ENCODE measurements around the gene CDC45. TPM values are rescaled to one million over a fixed set of nuclear protein-coding genes. Genes with fewer than 3 reads are reported as not detected.

Gene CDC45
- total and polyA plus RNA-seq, 3 donors from 2014 or later, result 38.8 to 47.2 (median 43.7) TPM

DNA sequence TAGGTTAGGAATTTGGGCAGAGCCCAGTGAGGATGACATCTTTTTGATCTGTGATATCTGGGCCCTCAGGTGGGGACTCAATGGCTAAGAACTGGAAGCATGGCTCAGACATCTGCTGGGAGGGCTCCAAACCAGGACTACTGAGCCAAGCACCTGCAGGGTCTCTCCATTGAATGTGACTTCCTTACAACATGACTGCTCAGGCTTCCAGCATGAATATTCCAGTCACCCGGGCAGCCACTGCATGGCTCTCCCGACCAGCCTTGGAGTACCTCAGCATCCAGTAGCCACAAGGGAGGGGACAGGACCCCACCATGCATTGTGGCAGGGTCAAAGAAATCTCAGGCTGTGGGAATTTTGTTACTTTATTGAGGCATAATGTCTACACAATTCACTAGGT lies 8.6 kb downstream of the CDC45 start:
- TF ChIP-seq CTCF (IDR thresholded peaks at IDR 0.05) (no peak), POLR2A (IDR thresholded peaks at IDR 0.05) (no peak)
- no peak for DNase-seq
- no peaks in the 10 kb centered on the region for H3K9me3 ChIP-seq
- H3K36me3 ChIP-seq (ENCODE audit: low read depth, missing control alignments), result no peaks in the 10 kb centered on the region
- WGBS, 2 donors, result 91 to 100% methylated on average over 1 to 2 of the region's 2 CpGs
- no peaks in the 10 kb centered on the region for H3K4me1 ChIP-seq
- H3K27ac ChIP-seq, result no peak overlapping the region
- H3K27me3 ChIP-seq, result no peaks in the 10 kb centered on the region
- intact Hi-C loops (cut with DNase I; ENCODE audit: low total_unique reads), result no loop called here
- H3K4me3 ChIP-seq, result no peak overlapping the region

- Histone ChIP-seq H3K4me3 (no peak overlapping the region), H3K4me1 (no peaks in the 10 kb centered on the region), H3K36me3 (ENCODE audit: low read depth, missing control alignments) (no peaks in the 10 kb centered on the region), H3K27me3 (no peaks in the 10 kb centered on the region), H3K27ac (no peak overlapping the region), H3K9me3 (no peaks in the 10 kb centered on the region)
- 84 to 91% methylated on average over 7 of the region's 7 CpGs for WGBS, 2 donors
- intact Hi-C loops (cut with DNase I; ENCODE audit: low total_unique reads), result no loop called here
- no peak for TF ChIP-seq POLR2A (IDR thresholded peaks at IDR 0.05)
- no peak for TF ChIP-seq CTCF (IDR thresholded peaks at IDR 0.05)
- no peak for DNase-seq
Measured at GRCh38 chr22:19488884-19489843, 9.4 kb downstream of the CDC45 start.

- no peaks in the 10 kb centered on the region for H3K9me3 ChIP-seq
- WGBS, 2 donors, result 96 to 98% methylated on average over 5 of the region's 5 CpGs
- no peaks in the 10 kb centered on the region for H3K27me3 ChIP-seq
- no peak for DNase-seq
- H3K4me1 ChIP-seq, result no peaks in the 10 kb centered on the region
- H3K4me3 ChIP-seq, result no peak overlapping the region
- no peak overlapping the region for H3K27ac ChIP-seq
- no peak for TF ChIP-seq POLR2A (IDR thresholded peaks at IDR 0.05)
- TF ChIP-seq CTCF (IDR thresholded peaks at IDR 0.05), result no peak
- intact Hi-C loops (cut with DNase I; ENCODE audit: low total_unique reads), result no loop called here
- no peaks in the 10 kb centered on the region for H3K36me3 ChIP-seq (ENCODE audit: low read depth, missing control alignments)
Measured at GRCh38 chr22:19490628-19491230, 11.0 kb downstream of the CDC45 start.

DNA sequence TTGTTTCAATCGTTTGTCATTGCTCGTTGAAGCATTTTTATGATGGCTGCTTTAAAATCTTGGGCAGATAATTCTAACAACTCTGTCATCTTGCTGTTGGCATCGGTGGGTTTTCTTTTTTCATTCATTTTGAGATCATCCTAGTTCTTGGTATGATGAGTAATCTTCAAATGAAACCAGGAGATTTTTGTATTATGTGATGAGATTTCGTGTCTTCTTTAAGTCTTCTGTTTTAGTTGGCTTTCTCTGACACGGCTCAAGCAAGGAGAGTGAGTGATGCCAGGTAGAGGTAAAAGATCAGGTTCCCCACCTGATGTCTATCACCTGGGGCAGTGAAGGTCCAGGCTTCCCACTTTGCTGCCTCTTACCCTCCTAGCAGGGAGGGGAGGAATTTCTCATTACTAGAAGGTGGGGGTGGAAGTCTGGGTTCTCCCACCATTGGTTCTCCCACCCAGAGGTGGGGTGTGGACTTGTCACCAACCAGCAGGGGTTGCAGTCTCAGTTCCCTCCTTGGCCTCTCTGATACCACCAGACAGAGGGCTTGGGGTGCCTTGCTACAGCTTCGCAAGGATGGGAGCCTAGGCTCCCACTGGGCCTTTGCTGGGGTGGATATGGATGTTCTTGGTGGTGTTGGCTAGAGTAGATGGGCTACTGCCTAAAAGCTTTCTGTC lies 12.9 kb downstream of the CDC45 start:
- H3K9me3 ChIP-seq, result no peaks in the 10 kb centered on the region
- no peak for DNase-seq
- no peaks in the 10 kb centered on the region for H3K36me3 ChIP-seq (ENCODE audit: low read depth, missing control alignments)
- no peaks in the 10 kb centered on the region for H3K4me1 ChIP-seq
- TF ChIP-seq POLR2A (IDR thresholded peaks at IDR 0.05), result no peak
- TF ChIP-seq CTCF (IDR thresholded peaks at IDR 0.05), result no peak
- no peaks in the 10 kb centered on the region for H3K27me3 ChIP-seq
- 93% methylated on average over 6 of the region's 6 CpGs for WGBS, 2 donors
- no peak overlapping the region for H3K4me3 ChIP-seq
- intact Hi-C loops (cut with DNase I; ENCODE audit: low total_unique reads), result no loop called here
- no peak overlapping the region for H3K27ac ChIP-seq

Data from testis (tissue), 3 donors.